ENCODE data around the gene KIZ.
"Not testable (repeated sequence)": the region's sequence is repeated elsewhere in the genome, so short reads cannot be mapped to it uniquely, and the experiment has no call there.

Gene KIZ

GRCh38 chr20:21230686-21231085, 104.8 kb downstream of the KIZ start:
- DNase-seq (ENCODE audit: low spot score), result no peak

DNA sequence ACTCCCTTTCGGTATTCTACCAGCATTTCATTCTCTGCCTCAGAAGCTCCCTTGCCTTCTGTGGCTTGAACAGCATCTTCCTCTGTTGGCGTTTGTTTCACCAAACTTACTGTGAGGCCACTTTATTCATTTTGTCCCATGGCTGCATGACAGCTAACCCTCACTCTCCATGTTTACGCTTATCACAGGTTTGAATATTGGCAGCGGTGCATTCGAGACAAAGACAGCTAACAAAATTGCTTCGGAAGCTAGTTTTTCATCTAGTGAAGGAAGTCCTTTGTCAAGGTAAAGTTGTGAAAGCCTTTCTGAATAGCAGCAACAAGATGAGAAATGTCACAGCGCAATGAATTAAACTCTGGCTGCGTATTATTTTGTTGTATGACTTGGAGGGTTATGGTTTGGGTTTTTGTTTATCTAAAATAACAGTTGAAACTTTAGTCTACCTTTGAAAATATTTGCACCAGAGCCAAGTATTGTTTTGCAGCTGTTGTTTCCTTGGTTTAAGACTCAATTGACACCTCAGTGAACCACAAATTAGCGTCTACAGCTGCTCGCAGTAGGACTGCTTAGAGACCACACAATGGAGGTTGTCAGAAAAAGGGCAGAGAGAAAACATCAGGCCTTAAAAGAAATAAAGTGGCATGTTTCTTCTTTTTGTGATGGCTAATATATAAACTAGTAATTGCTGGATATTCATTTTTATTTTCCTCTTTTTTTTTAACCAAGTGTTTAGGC, 106.8 kb downstream of the KIZ start:
- DNase-seq (ENCODE audit: low spot score), result no peak

GRCh38 chr20:21234324-21234723, 108.4 kb downstream of the KIZ start:
- peak; percentile 5 for DNase-seq (ENCODE audit: low spot score)

GRCh38 chr20:21234806-21235483, 109.1 kb downstream of the KIZ start:
- peak; percentile 87 for DNase-seq (ENCODE audit: low spot score)

DNA sequence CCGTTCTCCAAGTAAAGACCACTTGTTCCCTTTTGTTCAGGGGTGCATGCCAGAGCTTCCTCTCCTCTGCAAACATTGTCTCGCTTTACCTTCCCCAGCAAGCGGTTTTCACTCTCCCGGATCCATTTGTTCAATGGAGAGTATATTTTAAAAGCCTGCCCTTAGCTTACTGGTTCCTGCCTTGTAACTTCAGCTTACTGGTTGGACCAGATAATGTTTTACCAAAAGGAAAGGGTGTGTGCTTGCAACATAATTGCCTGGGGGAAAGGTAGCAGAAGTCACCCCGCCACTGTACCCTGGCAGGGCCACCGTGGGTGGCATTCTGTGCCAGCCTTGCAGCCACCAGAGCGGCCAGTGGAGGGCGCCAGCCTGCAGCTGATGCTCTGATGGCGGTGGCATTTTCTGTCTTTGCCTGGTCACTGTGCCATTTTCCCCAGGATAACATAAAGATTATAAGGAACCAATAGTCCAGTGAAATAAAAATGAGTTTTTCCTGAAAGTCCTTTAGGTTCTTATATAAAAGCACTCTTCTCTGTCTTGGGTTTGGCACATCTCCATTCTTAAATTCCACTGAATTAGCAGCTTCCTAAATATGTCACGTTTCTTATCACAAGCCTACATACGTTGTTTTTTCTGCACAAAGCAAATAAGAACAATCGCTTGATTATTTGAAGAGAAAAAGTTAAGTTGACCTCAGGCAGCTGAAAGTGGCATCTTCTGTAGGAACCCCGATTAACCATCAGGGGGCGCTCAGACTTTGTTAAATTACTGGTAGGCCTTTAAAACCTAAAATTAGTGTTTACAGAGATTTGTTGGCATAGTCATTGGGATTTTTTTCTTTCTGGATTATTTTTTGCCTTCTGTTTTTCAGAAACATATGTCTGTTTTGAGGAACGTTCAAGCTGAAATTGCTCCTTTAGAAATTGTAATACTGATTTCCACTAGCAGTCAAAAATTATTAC, 109.9 kb downstream of the KIZ start:
- peak; percentile 82 for DNase-seq (ENCODE audit: low spot score)

GRCh38 chr20:21237956-21238799, 112.3 kb downstream of the KIZ start:
- no peak for DNase-seq (ENCODE audit: low spot score)

- no peak for DNase-seq (ENCODE audit: low spot score)
These were observed 113.1 kb downstream of the KIZ start for GRCh38 chr20:21238818-21239536.

DNA sequence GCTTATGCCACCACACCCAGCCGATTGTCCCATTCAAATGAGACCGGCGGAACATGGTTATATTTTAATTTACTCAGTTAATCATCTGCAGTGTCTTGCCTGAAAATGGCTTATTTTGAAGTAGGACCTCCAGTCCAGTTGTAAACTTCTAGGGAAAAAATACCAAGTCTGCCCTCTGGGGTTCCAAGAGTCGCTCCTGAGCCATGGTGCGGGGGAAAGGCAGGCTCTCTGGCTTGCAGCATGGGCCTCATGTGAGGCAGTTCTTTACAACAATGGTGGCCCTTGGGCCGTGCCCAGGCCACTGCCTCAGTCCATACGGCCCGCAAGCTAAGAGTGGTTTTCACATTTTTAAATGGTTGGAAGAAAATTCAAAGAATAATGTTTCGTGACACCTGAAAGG, 114.5 kb downstream of the KIZ start:
- no peak for DNase-seq (ENCODE audit: low spot score)

- no peak for DNase-seq (ENCODE audit: low spot score)
These were observed 115.5 kb downstream of the KIZ start for GRCh38 chr20:21241406-21241805.

DNA sequence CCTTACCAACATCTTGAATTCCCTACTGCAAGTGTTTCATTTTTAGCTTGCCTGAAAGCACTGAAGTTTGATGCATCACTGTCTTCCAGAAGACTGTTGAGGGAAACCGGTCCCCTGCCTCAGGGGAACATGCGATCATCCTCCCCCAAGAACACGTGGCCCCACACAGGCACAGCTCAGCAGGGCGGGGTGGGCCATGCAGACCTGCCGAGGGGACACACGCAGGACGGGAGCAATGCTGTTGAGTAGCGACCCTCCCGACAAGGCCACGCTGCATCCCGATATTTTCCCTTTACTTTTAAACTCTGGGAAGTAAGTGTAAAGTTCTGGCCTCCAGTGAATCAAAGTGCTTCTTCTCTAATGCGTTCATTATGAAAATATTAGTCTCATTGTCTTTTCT, 117.9 kb downstream of the KIZ start:
- DNase-seq (ENCODE audit: low spot score), result no peak

DNA sequence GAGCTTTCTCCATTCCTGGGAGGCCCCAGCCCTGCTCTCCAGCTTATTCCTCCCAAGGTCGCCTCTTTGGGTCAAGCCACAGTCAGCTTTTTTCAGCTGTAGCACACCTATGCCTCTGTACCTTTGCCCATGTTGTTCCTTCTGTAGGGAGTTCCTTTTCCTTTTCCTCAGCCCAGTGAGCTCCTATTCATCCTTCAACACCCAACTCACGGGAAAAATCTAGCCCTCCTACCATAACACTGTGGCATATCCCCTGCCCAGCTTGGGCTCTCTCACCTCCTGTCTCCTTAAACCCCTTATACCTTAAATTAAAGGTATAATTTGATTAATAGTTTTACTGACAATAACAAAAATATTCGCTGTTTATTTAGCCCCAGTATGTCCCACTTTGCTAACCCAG, 118.9 kb downstream of the KIZ start:
- no peak for DNase-seq (ENCODE audit: low spot score)

DNA sequence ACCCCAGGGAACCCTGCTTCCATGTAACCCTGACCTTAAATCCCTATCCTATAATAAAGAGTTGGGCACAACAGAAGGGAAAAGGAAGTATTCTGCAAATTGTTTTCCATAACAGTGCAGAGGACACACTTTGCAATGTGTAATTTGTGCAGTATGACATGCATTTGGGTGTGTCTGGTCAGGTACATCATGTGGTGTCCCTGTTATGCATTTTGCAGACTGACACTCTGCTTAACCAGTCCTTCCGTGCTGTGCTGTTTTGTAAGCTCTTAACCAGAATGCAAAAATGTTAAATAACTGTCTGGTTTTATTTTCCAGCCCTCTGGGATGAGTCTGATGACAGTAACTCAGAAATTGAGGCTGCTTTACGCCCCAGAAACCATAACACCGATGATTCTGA, 120.3 kb downstream of the KIZ start:
- DNase-seq (ENCODE audit: low spot score), result no peak

- not testable (repeated sequence) for DNase-seq (ENCODE audit: low spot score)
These were observed 121.8 kb downstream of the KIZ start for GRCh38 chr20:21247603-21248095.

DNA sequence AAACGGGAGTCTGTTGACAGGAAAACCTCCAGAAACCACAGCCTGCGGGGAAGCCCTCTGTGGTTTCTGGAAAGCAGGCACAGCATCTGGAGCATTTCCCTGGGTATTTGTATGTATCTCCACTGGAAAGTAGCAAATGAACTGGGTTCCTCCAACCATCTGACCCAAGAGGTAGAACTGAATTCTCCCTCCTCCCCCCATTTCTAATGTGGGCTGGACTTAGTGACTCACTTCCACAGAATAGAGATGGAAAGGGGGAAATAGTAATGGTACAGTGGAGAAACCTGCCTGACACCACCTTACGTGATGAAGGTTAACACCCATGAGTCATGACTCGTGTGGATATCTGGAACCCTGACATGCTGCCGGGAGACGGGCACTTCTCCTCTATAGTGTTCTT, 125.4 kb downstream of the KIZ start:
- no peak for DNase-seq (ENCODE audit: low spot score)

DNA sequence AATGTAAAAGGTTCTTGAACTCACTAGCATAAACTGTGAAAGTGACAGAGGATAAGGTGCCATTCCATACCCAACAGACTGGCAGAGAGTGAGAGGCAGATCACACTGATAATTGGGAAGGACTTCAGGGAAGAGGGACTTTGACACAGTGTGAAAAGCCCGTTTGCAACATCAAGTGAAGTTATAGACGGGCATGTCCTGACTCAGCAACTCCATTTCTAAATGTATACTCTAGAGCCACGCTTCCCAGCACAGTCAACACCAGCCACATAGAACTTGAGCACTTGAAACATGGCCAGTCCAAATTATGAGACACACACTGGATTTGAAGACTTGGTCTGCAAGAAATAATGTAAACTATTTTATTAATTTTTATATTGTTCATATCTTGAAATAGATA, 131.3 kb downstream of the KIZ start:
- DNase-seq (ENCODE audit: low spot score), result no peak

DNA sequence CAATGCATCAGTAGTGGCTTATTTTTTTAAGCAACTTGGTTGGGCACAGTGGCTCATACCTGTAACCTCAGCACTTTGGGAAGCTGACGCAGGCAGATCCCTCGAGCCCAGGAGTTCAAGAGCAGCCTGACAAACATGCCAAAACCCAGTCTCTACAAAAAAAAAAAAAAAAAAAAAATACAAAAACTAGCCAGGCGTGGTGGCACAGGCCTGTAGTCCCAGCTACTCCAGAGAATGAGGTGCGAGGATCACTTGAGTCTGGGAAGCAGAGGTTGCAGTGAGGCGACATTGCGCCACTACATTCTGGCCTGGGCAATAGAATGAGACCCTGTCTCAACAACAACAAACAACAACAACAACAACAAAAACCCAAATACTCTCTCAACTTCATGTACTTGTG, 132.5 kb downstream of the KIZ start:
- no peak for DNase-seq (ENCODE audit: low spot score)

DNA sequence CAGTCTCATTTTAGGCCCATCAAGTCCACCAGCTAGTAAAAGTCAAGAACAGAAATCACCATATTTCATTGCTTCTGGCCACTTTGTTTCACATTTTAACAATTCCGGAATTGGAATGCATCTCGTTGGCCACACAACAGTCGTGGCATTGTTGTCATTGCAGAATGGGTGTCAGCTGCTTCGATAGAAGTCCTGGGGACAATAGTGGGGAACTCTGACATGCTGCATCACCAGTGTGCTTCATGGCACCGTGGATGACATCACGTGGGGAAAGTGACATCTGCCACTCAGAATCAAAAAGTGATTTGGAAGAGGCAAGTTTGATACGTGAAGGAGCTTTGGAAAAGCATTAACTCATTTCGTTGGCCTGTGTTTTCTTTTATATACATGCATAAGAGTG, 133.5 kb downstream of the KIZ start:
- DNase-seq (ENCODE audit: low spot score), result peak; percentile 84

GRCh38 chr20:21262812-21263211, 136.9 kb downstream of the KIZ start:
- DNase-seq (ENCODE audit: low spot score), result no peak

GRCh38 chr20:21265261-21266190, 139.6 kb downstream of the KIZ start:
- DNase-seq (ENCODE audit: low spot score), result no peak

- no peak for DNase-seq (ENCODE audit: low spot score)
These were observed 140.3 kb downstream of the KIZ start for GRCh38 chr20:21266191-21266536.
